Measurements from ENCODE around the gene AKAP13.
"Not testable (repeated sequence)": the region's sequence is repeated elsewhere in the genome, so short reads cannot be mapped to it uniquely, and the experiment has no call there.

The AKAP13 gene

DNA sequence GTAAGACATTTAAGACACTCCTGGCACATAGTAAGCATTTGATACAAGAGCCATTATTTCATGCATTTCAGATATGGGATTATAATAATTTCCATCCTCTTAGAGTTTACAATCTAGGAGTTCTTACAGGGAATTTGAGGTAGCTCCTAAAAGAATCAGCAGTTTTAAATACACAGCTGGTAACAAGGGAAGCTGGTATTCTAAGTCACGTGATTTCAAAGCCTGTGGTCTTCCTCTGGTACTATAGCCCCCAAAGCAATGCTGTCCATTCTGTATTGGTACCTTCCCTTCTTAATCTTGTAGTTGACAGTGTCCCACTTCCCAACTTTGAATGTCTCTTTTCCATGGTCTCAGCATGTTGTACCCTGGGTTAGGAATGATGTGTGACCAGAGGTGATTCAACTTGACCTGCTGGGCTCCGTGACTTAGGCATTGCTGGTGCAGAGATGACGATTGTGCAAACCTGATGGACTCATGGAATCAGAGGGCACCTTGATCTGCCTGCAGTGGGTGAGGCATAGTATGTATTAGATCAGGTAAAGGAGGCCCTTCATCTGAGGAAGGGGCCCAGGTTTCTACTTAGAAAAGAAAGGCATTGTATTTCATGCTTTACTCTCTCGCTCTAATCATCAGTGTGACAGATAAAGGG lies 122.9 kb downstream of the AKAP13 start:
- no peak for DNase-seq

DNA sequence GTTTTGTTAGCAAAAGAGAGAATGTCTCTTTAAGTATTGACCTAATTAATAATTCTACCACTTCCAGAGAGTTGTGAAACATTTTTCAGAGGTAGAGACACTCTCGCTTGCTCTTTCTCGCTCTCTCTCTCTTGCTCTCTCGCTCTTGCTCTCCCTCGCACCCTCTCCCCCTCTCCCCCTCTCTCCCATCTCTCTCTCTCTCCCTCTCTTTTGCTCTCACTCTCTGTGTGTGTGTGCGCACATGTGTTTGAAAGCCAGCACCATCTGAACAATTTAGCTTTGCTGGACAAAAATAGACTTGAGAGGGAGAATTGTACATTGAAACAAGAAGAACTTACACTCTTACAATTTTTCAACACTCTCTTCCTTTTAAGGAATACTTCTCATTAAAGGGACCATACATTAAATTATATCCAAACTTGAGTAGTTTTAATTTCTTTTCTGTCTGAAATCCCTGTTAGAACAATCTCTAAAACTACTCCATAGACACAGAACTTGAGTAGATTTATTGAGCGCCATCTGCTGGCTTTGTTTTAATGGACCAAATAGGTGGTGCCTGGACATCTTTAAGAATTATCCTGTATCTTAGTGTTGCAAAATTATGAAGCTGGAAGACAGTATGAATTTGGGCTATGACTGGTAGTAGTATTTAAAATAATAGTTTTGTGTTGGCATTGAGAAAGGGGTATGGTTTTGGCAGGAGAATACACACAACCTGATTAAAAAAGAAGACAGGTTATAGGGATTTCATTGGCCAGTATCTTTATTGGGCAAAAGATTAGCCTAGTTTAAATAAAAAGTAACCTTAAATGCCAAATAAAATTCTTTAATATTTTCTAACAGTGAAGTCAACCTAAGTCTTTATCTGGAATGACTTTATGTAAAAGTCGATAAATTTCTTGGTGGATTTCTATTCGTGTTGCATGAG lies 124.6 kb downstream of the AKAP13 start:
- peak; percentile 62 for DNase-seq

DNA sequence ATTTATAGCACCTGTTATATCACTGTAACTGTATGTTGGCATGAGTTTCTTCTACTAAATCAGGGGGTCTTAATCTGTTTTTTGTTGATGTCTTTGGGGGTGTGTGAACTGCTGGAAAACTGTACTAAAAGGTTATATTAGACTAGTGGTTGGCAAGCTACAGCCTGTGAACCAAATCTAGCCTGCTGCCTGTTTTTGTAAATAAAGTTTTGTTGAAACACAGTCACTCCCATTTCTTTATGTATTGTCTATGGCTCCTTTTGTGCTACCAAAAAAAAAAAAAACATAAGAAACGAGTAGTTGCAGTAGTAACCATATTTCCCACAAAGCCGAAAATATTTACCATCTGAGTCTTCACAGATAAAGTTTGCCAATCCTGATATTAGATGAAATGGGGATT lies 126.7 kb downstream of the AKAP13 start:
- DNase-seq = no peak

- DNase-seq = no peak
Measured at GRCh38 chr15:85509973-85510372, 129.6 kb downstream of the AKAP13 start.

DNA sequence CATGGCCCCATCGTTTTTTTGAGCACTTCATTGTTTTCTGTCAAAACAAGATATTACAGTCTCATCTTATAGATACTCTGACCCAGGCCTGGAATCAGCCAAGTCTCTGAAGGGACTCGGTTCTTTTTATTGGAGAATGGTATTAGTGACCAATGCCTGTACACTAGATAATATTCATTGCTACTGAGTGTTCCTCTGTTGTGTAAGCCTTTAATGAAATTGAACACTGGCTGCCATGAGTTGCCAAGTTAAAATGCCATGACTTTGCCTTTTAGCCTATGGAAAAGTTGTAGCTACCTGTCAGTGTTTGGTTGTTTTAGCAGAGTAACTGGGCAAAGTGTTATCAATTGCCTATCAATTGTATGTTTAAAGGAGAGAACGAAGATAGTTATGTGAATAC lies 134.0 kb downstream of the AKAP13 start:
- DNase-seq = no peak

DNA sequence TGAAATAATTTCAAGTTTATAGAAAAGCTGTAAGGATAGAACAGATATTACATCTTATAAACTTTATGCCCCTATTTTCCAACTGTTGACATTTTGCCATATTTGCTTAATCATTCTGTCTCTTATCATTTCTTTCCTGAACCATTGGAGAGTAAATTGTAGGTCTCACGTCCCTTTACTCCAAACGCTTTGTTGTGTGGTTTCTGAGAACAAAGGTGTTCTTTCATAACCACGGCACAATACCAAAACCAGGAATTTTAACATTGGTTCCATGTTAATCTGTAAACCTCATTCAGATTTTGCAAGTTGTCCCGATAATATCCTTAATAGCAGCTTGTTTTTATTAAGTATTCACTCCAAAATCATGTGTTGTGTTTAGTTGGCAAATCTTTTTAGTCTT lies 134.8 kb downstream of the AKAP13 start:
- no peak for DNase-seq

DNA sequence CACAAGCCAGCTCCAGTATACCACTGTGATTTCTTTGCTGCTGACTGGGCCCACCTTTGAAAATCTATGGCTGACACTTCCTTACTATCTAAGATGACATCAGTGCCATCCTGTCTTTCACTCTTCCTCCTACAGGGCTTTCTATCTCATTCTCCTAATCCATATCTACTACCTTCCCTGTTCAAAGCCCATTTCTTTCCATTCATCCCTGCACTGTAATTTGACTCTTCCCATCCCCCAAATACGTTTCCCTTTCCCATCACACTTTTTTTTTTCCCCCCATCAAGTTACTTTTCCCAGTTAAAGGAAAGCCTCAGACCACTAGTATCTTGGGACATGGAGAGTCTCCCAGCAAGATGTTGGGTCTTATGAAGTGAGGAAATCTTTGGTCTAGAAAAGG lies 136.7 kb downstream of the AKAP13 start:
- no peak for DNase-seq

DNA sequence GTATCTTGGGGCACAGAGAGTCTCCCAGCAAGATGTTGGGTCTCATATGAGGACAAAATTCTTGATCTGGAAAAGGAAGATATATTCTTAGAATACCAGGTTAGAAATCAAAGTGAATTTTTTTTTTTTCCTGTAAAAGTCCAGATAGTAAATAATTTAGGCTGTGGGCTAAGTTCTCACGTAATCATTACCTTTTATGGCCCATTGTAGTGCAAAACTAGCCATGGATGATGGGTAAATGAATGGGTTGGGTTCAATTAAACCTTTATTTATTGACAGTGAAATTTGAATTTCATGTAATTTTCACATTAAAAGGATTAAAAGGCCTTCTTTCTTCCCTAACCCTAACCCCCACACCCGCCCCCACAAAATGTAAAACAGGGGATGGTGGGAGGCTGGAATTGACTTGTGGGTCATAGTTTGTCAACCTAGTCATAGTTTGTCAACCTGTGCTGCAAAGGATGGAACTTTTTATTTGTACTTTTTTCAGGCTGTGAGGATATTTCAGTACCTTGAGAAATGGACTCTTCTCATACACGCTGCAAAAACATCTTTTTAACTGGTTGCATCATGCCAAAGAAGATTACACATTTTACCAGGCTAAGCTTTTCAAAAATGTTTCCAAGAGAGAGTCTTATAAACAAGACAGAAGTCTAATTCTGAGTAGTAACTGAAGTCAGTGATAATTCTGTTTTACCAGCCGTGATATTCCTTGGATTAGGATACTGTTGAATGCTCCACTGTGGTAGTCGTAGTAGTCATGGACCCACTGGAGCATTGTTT lies 138.8 kb downstream of the AKAP13 start:
- no peak for DNase-seq

DNA sequence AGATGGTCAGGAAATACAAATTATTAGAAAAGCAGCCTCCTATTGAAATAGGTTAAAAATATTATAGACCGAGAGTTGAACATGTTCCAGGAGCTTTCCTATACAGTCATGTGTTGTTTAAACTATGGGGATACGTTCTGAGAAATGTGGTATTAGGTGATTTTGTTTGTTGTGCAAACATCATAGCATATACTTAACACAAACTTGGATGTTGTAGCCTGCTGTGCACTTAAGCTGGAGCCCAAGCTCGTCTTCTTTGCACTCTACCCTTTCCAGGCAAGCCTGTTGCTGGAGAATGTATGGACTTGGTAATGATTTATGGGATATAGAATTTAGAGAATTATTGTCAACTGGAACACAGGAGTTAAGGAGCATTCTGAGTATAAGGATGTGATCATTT lies 140.2 kb downstream of the AKAP13 start:
- no peak for DNase-seq

- DNase-seq = no peak
Measured at GRCh38 chr15:85523530-85523929, 143.1 kb downstream of the AKAP13 start.

GRCh38 chr15:85525755-85526154 lies 145.4 kb downstream of the AKAP13 start:
- DNase-seq = no peak

DNA sequence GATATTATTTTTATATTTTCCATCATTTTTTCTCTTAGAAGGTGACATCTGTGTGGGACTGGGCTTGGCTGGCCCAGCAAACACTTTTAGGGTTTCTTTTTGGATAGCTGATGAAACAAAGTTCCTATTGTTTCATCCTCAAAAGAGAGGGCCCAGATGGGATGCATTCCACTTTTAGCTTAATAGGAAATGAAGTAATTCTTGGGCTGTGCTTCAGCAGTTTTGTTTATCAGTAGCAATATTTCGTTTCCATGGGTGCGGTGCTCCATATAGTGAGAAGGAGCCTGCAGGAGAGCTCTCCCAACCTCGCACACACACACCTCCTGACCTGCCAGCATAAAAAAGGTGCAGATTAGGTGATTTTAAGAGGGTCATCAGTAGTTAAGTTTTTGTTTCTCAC lies 147.5 kb downstream of the AKAP13 start:
- DNase-seq = no peak

GRCh38 chr15:85530079-85530478 lies 149.7 kb downstream of the AKAP13 start:
- DNase-seq = no peak

DNA sequence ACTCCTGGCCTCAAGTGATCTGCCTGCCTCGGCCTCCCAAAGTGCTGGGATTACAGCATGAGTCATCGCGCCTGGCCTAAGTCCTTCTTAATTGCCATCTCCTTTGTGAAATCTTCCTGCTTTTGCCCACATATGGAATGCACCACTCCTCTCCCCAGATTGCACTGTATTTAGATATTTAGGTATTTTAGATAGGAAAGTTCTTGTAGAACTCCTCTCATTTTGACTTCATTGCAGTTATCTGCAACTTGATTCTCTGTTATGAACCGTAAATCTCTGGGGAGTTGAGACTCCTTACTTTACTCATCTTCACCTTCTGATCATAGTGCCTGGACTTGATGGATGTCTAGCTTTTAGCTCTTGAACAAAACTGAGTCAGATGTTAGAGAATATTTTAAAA lies 150.7 kb downstream of the AKAP13 start:
- no peak for DNase-seq

- no peak for DNase-seq
Measured at GRCh38 chr15:85532689-85533088, 152.3 kb downstream of the AKAP13 start.

DNA sequence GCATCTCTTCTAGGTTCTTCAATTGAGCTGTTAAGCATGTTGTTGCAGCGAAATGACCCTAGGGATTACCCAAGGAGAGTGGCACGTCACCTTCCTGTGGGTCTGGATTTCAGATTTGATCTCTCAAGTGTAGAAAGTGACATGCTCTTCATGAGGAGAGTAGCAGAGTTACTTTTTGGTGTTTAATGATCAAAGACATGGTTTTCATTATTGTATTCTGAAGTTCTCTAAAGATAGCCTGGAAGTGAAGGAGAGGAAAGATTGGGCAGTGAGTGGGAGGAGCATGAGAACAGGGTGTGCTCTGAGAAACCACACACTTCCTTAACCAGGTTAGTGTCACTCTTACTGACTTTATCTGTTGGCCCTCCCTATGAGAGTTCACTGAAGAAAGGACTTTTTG lies 153.6 kb downstream of the AKAP13 start:
- peak; percentile 36 for DNase-seq

DNA sequence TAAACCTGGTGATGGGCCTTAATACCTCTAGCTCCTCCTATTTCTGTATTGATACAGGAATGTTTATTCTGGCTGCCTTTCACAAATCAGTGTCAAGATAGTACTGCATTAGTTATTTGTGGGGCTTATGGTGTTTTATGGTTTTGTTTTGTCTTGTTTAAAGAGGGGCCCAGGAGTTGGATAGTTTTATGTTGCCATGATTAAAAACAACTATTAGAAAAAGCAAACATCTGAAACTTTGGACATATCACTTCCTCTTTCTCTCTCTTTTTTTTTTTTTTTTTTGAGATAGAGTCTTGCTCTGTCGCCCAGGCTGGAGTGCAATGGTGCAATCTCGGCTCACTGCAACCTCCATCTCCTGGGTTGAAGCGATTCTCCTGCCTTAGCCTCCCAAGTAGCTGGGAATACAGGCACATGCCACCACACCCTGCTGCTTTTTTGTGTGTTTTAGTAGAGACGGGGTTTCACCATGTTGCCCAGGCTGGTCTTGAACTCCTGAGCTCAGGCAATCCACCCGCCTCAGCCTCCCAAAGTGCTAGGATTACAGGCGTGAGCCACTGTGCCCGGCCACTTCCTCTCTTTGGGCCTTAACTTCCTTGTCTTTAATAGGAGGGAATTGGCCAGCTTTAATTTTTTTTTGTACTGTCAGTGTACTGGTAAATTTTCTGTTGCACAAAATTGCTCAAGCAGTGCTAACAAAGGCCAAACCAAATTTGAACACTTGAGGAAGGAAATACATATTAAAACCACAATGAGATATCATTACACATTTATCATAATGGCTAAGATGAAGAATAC lies 155.3 kb downstream of the AKAP13 start:
- not testable (repeated sequence) for DNase-seq

- no peak for DNase-seq
Measured at GRCh38 chr15:85536341-85536740, 155.9 kb downstream of the AKAP13 start.

DNA sequence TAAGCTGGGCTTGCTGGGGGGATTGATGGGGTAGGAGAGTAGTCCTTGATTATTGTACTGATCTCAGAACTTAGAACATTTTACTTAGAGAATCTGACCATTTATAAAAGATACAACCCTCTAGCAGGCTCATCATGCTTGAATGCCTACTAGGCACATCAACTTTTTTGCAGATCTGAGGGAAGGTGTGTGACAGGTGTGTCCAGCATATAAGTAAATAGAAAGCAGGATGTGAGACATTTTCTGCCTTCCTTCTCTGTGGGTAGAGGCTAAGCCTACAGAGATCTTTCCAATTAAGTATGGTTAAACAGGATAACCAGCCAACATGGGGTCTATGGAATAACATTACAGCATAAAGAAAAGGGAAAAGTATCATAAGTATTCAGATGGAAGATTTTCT lies 159.1 kb downstream of the AKAP13 start:
- DNase-seq = no peak

GRCh38 chr15:85540085-85540797 lies 159.8 kb downstream of the AKAP13 start:
- no peak for DNase-seq

DNA sequence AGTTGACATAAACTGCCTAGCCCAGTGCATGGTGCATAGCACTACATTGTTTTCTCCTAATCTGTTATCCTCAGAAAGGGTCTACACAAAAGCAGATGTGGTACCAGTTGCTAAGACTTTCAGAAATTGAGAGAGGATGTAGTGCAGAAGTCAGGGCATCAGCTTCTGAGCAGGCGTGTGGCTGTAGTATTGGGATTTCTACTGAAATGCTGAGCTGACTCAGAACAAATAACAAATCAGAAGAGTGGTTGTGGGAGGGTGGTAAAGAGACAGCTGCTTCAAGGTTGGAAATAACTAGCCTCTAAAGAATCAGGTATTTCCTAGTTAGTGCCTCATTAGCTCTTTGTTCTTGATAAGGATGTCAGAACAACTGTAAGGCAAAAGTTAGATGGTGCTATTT lies 161.3 kb downstream of the AKAP13 start:
- no peak for DNase-seq

- no peak for DNase-seq
Measured at GRCh38 chr15:85542488-85542887, 162.1 kb downstream of the AKAP13 start.

Data from CD4-positive, alpha-beta T cell treated with Interleukin-12 subunit alpha and Interleukin-12 subunit beta, for 1 hour (primary cell).